ENCODE measurements around the gene DOCK6.

The DOCK6 gene

GRCh38 chr19:11155373-11156120 lies 106.8 kb downstream of the DOCK6 start, which contains the start of gene SPC24:
Gene SPC24 (minus strand): TSS chr19:11155782. CDS start chr19:11155776, 6 bp downstream.
- peak within 1 kb of the TSS; percentile 82 for H3K4ac ChIP-seq (ENCODE audit: low read depth, low read length)
- peak within 1 kb of the TSS; percentile 82 for H3K18ac ChIP-seq (ENCODE audit: low read length)
- peaks cover 2 to 4% of the 10 kb centered on the region in 2 experiments for H3K4me1 ChIP-seq (ENCODE audit: control insufficient read depth in 1 of 2, insufficient read depth in 2 of 2, low read length in 2 of 2)
- H3K9me3 ChIP-seq (ENCODE audit: insufficient read depth, low read depth, low read length), result no peaks in the 10 kb centered on the region
- H3K4me2 ChIP-seq (ENCODE audit: low read length), result peak within 1 kb of the TSS; percentile 71
- peak within 1 kb of the TSS; percentile 43 for H4K12ac ChIP-seq (ENCODE audit: low read depth, low read length)
- peak; percentile 98 to 99 for DNase-seq
- WGBS (ENCODE audit: extremely low coverage, insufficient coverage, insufficient read length), result no CpG with 5 or more reads among the region's 50 CpGs
- peak within 1 kb of the TSS; percentile 75 for H3K14ac ChIP-seq (ENCODE audit: low read length)
- H3K27me3 ChIP-seq (ENCODE audit: insufficient read depth, low read length), result no peaks in the 10 kb centered on the region
- H3K9ac ChIP-seq (ENCODE audit: low read length), result peak within 1 kb of the TSS; percentile 61
- peaks cover 4% of the 10 kb centered on the region for H3K79me1 ChIP-seq (ENCODE audit: low read length)
- peaks cover 5% of the 10 kb centered on the region for H3K79me2 ChIP-seq (ENCODE audit: control insufficient read depth, insufficient read depth, low read length, poor library complexity)
- H4K91ac ChIP-seq (ENCODE audit: low read depth, low read length), result peak within 1 kb of the TSS; percentile 67
- H2AK5ac ChIP-seq (ENCODE audit: low read length), result peak within 1 kb of the TSS; percentile 42
- peak within 1 kb of the TSS; percentile 4 for H2BK120ac ChIP-seq (ENCODE audit: insufficient read depth, low read length, poor library complexity)
- H3K27ac ChIP-seq (ENCODE audit: low read depth, low read length), result no peak within 1 kb of the TSS
- peak within 1 kb of the TSS; percentile 5 for H2BK5ac ChIP-seq (ENCODE audit: low read depth, low read length, poor library complexity)
- H3K4me3 ChIP-seq (ENCODE audit: low read depth, low read length), result peak within 1 kb of the TSS; percentile 95
- peaks cover 4 to 5% of the 10 kb centered on the region in 2 experiments for H3K36me3 ChIP-seq (ENCODE audit: control insufficient read depth in 1 of 2, insufficient read depth in 2 of 2, low read length in 2 of 2)
- peak within 1 kb of the TSS; percentile 84 for H4K8ac ChIP-seq (ENCODE audit: low read depth, low read length)
- H2BK12ac ChIP-seq (ENCODE audit: low read length), result no peak within 1 kb of the TSS
- peak within 1 kb of the TSS; percentile 85 for H2AFZ ChIP-seq (ENCODE audit: insufficient read depth, low read length, poor library complexity)
- H3K23ac ChIP-seq (ENCODE audit: low read length), result no peak within 1 kb of the TSS

- no peak overlapping the region for H3K4me3 ChIP-seq (ENCODE audit: low read depth, low read length)
- no peak overlapping the region for H2BK12ac ChIP-seq (ENCODE audit: low read length)
- H3K9ac ChIP-seq (ENCODE audit: low read length), result no peak overlapping the region
- peaks cover 2 to 4% of the 10 kb centered on the region in 2 experiments for H3K4me1 ChIP-seq (ENCODE audit: control insufficient read depth in 1 of 2, insufficient read depth in 2 of 2, low read length in 2 of 2)
- no peak overlapping the region for H2AFZ ChIP-seq (ENCODE audit: insufficient read depth, low read length, poor library complexity)
- peak overlapping the region; percentile 4 for H3K4ac ChIP-seq (ENCODE audit: low read depth, low read length)
- H3K27ac ChIP-seq (ENCODE audit: low read depth, low read length), result no peak overlapping the region
- no CpG with 5 or more reads among the region's 6 CpGs for WGBS (ENCODE audit: extremely low coverage, insufficient coverage, insufficient read length)
- peaks cover 4% of the 10 kb centered on the region for H3K79me1 ChIP-seq (ENCODE audit: low read length)
- no peak overlapping the region for H3K23ac ChIP-seq (ENCODE audit: low read length)
- H3K18ac ChIP-seq (ENCODE audit: low read length), result no peak overlapping the region
- no peak overlapping the region for H2AK5ac ChIP-seq (ENCODE audit: low read length)
- H3K36me3 ChIP-seq (ENCODE audit: control insufficient read depth in 1 of 2, insufficient read depth in 2 of 2, low read length in 2 of 2), result peaks cover 5% of the 10 kb centered on the region in 2 experiments
- no peak overlapping the region for H2BK120ac ChIP-seq (ENCODE audit: insufficient read depth, low read length, poor library complexity)
- no peak overlapping the region for H3K14ac ChIP-seq (ENCODE audit: low read length)
- no peak overlapping the region for H2BK5ac ChIP-seq (ENCODE audit: low read depth, low read length, poor library complexity)
- H3K27me3 ChIP-seq (ENCODE audit: insufficient read depth, low read length), result no peaks in the 10 kb centered on the region
- DNase-seq, result no peak
- no peak overlapping the region for H4K12ac ChIP-seq (ENCODE audit: low read depth, low read length)
- no peaks in the 10 kb centered on the region for H3K9me3 ChIP-seq (ENCODE audit: insufficient read depth, low read depth, low read length)
- peaks cover 5% of the 10 kb centered on the region for H3K79me2 ChIP-seq (ENCODE audit: control insufficient read depth, insufficient read depth, low read length, poor library complexity)
- H4K91ac ChIP-seq (ENCODE audit: low read depth, low read length), result no peak overlapping the region
- H4K8ac ChIP-seq (ENCODE audit: low read depth, low read length), result no peak overlapping the region
- peak overlapping the region; percentile 63 for H3K4me2 ChIP-seq (ENCODE audit: low read length)
These were observed 107.7 kb downstream of the DOCK6 start for GRCh38 chr19:11154683-11155047.

- peaks cover 2 to 4% of the 10 kb centered on the region in 2 experiments for H3K4me1 ChIP-seq (ENCODE audit: control insufficient read depth in 1 of 2, insufficient read depth in 2 of 2, low read length in 2 of 2)
- H2BK12ac ChIP-seq (ENCODE audit: low read length), result no peak overlapping the region
- H3K4ac ChIP-seq (ENCODE audit: low read depth, low read length), result no peak overlapping the region
- H3K4me2 ChIP-seq (ENCODE audit: low read length), result no peak overlapping the region
- peaks cover 10 to 17% of the 10 kb centered on the region in 2 experiments for H3K36me3 ChIP-seq (ENCODE audit: control insufficient read depth in 1 of 2, insufficient read depth in 2 of 2, low read length in 2 of 2)
- no peak overlapping the region for H2BK5ac ChIP-seq (ENCODE audit: low read depth, low read length, poor library complexity)
- H3K23ac ChIP-seq (ENCODE audit: low read length), result no peak overlapping the region
- no peak overlapping the region for H3K18ac ChIP-seq (ENCODE audit: low read length)
- no peak overlapping the region for H2BK120ac ChIP-seq (ENCODE audit: insufficient read depth, low read length, poor library complexity)
- no peak overlapping the region for H3K14ac ChIP-seq (ENCODE audit: low read length)
- DNase-seq, result no peak
- H4K12ac ChIP-seq (ENCODE audit: low read depth, low read length), result no peak overlapping the region
- H3K9me3 ChIP-seq (ENCODE audit: insufficient read depth, low read depth, low read length), result no peaks in the 10 kb centered on the region
- peaks cover 4% of the 10 kb centered on the region for H3K79me1 ChIP-seq (ENCODE audit: low read length)
- H3K9ac ChIP-seq (ENCODE audit: low read length), result no peak overlapping the region
- peaks cover 5% of the 10 kb centered on the region for H3K79me2 ChIP-seq (ENCODE audit: control insufficient read depth, insufficient read depth, low read length, poor library complexity)
- no peak overlapping the region for H3K4me3 ChIP-seq (ENCODE audit: low read depth, low read length)
- no peak overlapping the region for H2AFZ ChIP-seq (ENCODE audit: insufficient read depth, low read length, poor library complexity)
- no peak overlapping the region for H4K91ac ChIP-seq (ENCODE audit: low read depth, low read length)
- no peak overlapping the region for H2AK5ac ChIP-seq (ENCODE audit: low read length)
- no peak overlapping the region for H3K27ac ChIP-seq (ENCODE audit: low read depth, low read length)
- WGBS (ENCODE audit: extremely low coverage, insufficient coverage, insufficient read length), result no CpG with 5 or more reads among the region's 11 CpGs
- no peak overlapping the region for H4K8ac ChIP-seq (ENCODE audit: low read depth, low read length)
- no peaks in the 10 kb centered on the region for H3K27me3 ChIP-seq (ENCODE audit: insufficient read depth, low read length)
These were observed 109.8 kb downstream of the DOCK6 start for GRCh38 chr19:11152318-11153062.

GRCh38 chr19:11151181-11151580 lies 111.1 kb downstream of the DOCK6 start:
- no peak overlapping the region for H3K23ac ChIP-seq (ENCODE audit: low read length)
- H3K36me3 ChIP-seq (ENCODE audit: control insufficient read depth in 1 of 2, insufficient read depth in 2 of 2, low read length in 2 of 2), result peaks cover 17 to 23% of the 10 kb centered on the region in 2 experiments
- H3K27me3 ChIP-seq (ENCODE audit: insufficient read depth, low read length), result no peaks in the 10 kb centered on the region
- no peak overlapping the region for H2BK12ac ChIP-seq (ENCODE audit: low read length)
- H2AK5ac ChIP-seq (ENCODE audit: low read length), result no peak overlapping the region
- no peak overlapping the region for H2BK5ac ChIP-seq (ENCODE audit: low read depth, low read length, poor library complexity)
- H3K4me3 ChIP-seq (ENCODE audit: low read depth, low read length), result no peak overlapping the region
- no CpG with 5 or more reads among the region's 7 CpGs for WGBS (ENCODE audit: extremely low coverage, insufficient coverage, insufficient read length)
- no peak overlapping the region for H3K4ac ChIP-seq (ENCODE audit: low read depth, low read length)
- H3K79me1 ChIP-seq (ENCODE audit: low read length), result peaks cover 4% of the 10 kb centered on the region
- no peak overlapping the region for H3K9ac ChIP-seq (ENCODE audit: low read length)
- no peak overlapping the region for H3K14ac ChIP-seq (ENCODE audit: low read length)
- no peak overlapping the region for H4K91ac ChIP-seq (ENCODE audit: low read depth, low read length)
- H3K4me1 ChIP-seq (ENCODE audit: control insufficient read depth in 1 of 2, insufficient read depth in 2 of 2, low read length in 2 of 2), result peaks cover 2 to 4% of the 10 kb centered on the region in 2 experiments
- H3K4me2 ChIP-seq (ENCODE audit: low read length), result no peak overlapping the region
- no peak overlapping the region for H3K27ac ChIP-seq (ENCODE audit: low read depth, low read length)
- no peaks in the 10 kb centered on the region for H3K9me3 ChIP-seq (ENCODE audit: insufficient read depth, low read depth, low read length)
- H4K12ac ChIP-seq (ENCODE audit: low read depth, low read length), result no peak overlapping the region
- H3K79me2 ChIP-seq (ENCODE audit: control insufficient read depth, insufficient read depth, low read length, poor library complexity), result peaks cover 5% of the 10 kb centered on the region
- no peak for DNase-seq
- no peak overlapping the region for H2BK120ac ChIP-seq (ENCODE audit: insufficient read depth, low read length, poor library complexity)
- no peak overlapping the region for H3K18ac ChIP-seq (ENCODE audit: low read length)
- no peak overlapping the region for H4K8ac ChIP-seq (ENCODE audit: low read depth, low read length)
- H2AFZ ChIP-seq (ENCODE audit: insufficient read depth, low read length, poor library complexity), result no peak overlapping the region
